Measurements from ENCODE around the gene DZIP1L. TPM values are rescaled to one million over a fixed set of nuclear protein-coding genes. Genes with fewer than 3 reads are reported as not detected.

DZIP1L gene
- total RNA-seq, 1 experiment from 2014 or later = 2.4 TPM

- H3K36me3 ChIP-seq (ENCODE audit: control insufficient read depth, insufficient read depth, low read length) = no peaks in the 10 kb centered on the region
- Mint-ChIP-seq H3K4me1 (ENCODE audit: low read depth, unreplicated experiment) (peaks cover 12% of the 10 kb centered on the region), H3K27ac (ENCODE audit: unreplicated experiment) (no peak overlapping the region), H3K9me3 (ENCODE audit: unreplicated experiment) (no peaks in the 10 kb centered on the region), H3K27me3 (ENCODE audit: insufficient read depth, unreplicated experiment) (no peaks in the 10 kb centered on the region), H3K36me3 (ENCODE audit: insufficient read depth, unreplicated experiment) (no peaks in the 10 kb centered on the region), H3K4me3 (ENCODE audit: unreplicated experiment) (no peak overlapping the region)
- no peaks in the 10 kb centered on the region for H3K9me3 ChIP-seq
- CTCF ChIA-PET = no interaction called here
- TF ChIP-seq, protein P1, sequence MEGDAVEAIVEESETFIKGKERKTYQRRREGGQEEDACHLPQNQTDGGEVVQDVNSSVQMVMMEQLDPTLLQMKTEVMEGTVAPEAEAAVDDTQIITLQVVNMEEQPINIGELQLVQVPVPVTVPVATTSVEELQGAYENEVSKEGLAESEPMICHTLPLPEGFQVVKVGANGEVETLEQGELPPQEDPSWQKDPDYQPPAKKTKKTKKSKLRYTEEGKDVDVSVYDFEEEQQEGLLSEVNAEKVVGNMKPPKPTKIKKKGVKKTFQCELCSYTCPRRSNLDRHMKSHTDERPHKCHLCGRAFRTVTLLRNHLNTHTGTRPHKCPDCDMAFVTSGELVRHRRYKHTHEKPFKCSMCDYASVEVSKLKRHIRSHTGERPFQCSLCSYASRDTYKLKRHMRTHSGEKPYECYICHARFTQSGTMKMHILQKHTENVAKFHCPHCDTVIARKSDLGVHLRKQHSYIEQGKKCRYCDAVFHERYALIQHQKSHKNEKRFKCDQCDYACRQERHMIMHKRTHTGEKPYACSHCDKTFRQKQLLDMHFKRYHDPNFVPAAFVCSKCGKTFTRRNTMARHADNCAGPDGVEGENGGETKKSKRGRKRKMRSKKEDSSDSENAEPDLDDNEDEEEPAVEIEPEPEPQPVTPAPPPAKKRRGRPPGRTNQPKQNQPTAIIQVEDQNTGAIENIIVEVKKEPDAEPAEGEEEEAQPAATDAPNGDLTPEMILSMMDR (IDR thresholded peaks at IDR 0.05; ENCODE audit: insufficient read depth in 1 of 2, low read depth in 1 of 2, low read length in 1 of 2, severe bottlenecking in 1 of 2, unreplicated experiment in 1 of 2) = no peak
- H3K4me3 ChIP-seq (ENCODE audit: low read depth, low read length) = no peak overlapping the region
- intact Hi-C loops (cut with micrococcal nuclease; ENCODE audit: unreplicated experiment) = no loop called here
- no peak for DNase-seq
- POLR2A ChIA-PET = interaction anchor here (0.5 kb wide), 1 partner anchor 356 kb away, joined by 3 read pairs; the partner anchor contains the start of gene ESYT3
- no TSS peak for BruUV-seq (replicated peaks)
- H3K27me3 ChIP-seq (replicated peaks; ENCODE audit: control insufficient read depth, insufficient read depth, low read length) = no peaks in the 10 kb centered on the region
- H3K4me1 ChIP-seq = peaks cover 12% of the 10 kb centered on the region; the same call in 1 of the 2 replicates
Measured at GRCh38 chr3:138078096-138078495, 37.3 kb downstream of the DZIP1L start.

DNA sequence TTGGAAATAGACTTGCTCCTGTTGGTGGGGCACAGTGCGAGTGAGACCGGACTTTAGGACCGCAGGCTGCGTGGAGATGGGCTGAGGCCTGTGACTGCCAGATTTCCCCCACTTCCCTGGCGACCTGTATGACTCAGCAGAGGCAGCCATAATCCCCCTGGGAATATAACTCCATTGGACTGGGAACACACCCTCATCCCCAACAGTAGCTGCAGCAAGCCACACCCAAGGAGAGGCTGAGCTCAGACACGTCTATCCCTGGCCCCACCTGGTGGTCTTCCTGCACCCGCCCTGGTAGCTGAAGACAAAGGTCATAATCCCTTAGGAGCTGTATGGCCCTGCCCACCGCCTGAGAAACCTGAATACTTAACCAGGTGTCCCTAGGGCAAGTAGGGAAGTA lies 42.6 kb downstream of the DZIP1L start:
- TF ChIP-seq, protein P1 (IDR thresholded peaks at IDR 0.05; ENCODE audit: insufficient read depth in 1 of 2, low read depth in 1 of 2, low read length in 1 of 2, severe bottlenecking in 1 of 2, unreplicated experiment in 1 of 2) = no peak
- H3K27me3 Mint-ChIP-seq (ENCODE audit: insufficient read depth, unreplicated experiment) = no peaks in the 10 kb centered on the region
- BruUV-seq (replicated peaks) = no TSS peak
- H3K4me1 ChIP-seq = no peaks in the 10 kb centered on the region
- H3K4me1 Mint-ChIP-seq (ENCODE audit: low read depth, unreplicated experiment) = no peaks in the 10 kb centered on the region
- POLR2A ChIA-PET = no interaction called here
- H3K36me3 ChIP-seq (ENCODE audit: control insufficient read depth, insufficient read depth, low read length) = no peaks in the 10 kb centered on the region
- H3K4me3 ChIP-seq (ENCODE audit: low read depth, low read length) = no peak overlapping the region
- CTCF ChIA-PET = interaction anchor here (0.9 kb wide), 1 partner anchor 20 kb away, joined by 3 read pairs; no protein-coding TSS in a partner anchor
- DNase-seq = no peak
- H3K9me3 ChIP-seq = no peaks in the 10 kb centered on the region
- no peaks in the 10 kb centered on the region for H3K27me3 ChIP-seq (replicated peaks; ENCODE audit: control insufficient read depth, insufficient read depth, low read length)
- no peaks in the 10 kb centered on the region for H3K9me3 Mint-ChIP-seq (ENCODE audit: unreplicated experiment)
- no peaks in the 10 kb centered on the region for H3K36me3 Mint-ChIP-seq (ENCODE audit: insufficient read depth, unreplicated experiment)
- intact Hi-C loops (cut with micrococcal nuclease; ENCODE audit: unreplicated experiment) = no loop called here
- no peak overlapping the region for H3K27ac Mint-ChIP-seq (ENCODE audit: unreplicated experiment)
- no peak overlapping the region for H3K4me3 Mint-ChIP-seq (ENCODE audit: unreplicated experiment)

DNA sequence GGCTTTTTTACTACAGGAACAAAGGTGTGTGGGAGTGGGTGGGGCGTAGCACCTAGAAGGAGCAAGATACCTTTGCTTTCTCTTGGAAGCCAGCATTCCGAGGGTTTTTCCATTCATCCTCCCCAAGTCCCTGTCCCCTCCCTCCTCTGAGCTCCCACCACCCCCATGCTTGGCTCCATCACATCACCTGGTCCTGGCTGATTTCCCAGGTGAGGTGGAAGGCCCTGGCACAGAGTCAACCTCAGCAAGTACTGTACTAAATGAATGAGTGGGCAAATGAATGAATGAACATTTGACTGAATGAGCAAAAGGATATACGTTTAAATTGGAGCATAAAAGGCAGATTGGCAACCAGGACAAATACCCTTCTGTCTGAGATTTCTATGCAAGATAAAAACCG lies 45.4 kb downstream of the DZIP1L start:
- POLR2A ChIA-PET = no interaction called here
- TF ChIP-seq, protein P1 (IDR thresholded peaks at IDR 0.05; ENCODE audit: insufficient read depth in 1 of 2, low read depth in 1 of 2, low read length in 1 of 2, severe bottlenecking in 1 of 2, unreplicated experiment in 1 of 2) = no peak
- Mint-ChIP-seq H3K27me3 (ENCODE audit: insufficient read depth, unreplicated experiment) (no peaks in the 10 kb centered on the region), H3K4me3 (ENCODE audit: unreplicated experiment) (no peak overlapping the region), H3K9me3 (ENCODE audit: unreplicated experiment) (no peaks in the 10 kb centered on the region), H3K4me1 (ENCODE audit: low read depth, unreplicated experiment) (no peaks in the 10 kb centered on the region), H3K36me3 (ENCODE audit: insufficient read depth, unreplicated experiment) (no peaks in the 10 kb centered on the region), H3K27ac (ENCODE audit: unreplicated experiment) (no peak overlapping the region)
- CTCF ChIA-PET = interaction anchor here (3.1 kb wide), 1 partner anchor 48 kb away, joined by 14 read pairs; no protein-coding TSS in a partner anchor
- Histone ChIP-seq H3K36me3 (ENCODE audit: control insufficient read depth, insufficient read depth, low read length) (no peaks in the 10 kb centered on the region), H3K9me3 (no peaks in the 10 kb centered on the region), H3K27me3 (replicated peaks; ENCODE audit: control insufficient read depth, insufficient read depth, low read length) (no peaks in the 10 kb centered on the region), H3K4me3 (ENCODE audit: low read depth, low read length) (no peak overlapping the region), H3K4me1 (no peaks in the 10 kb centered on the region)
- DNase-seq = no peak
- intact Hi-C loops (cut with micrococcal nuclease; ENCODE audit: unreplicated experiment) = no loop called here
- BruUV-seq (replicated peaks) = no TSS peak

Measured in Caco-2 (cell line).